Keratinocyte (primary cell): ENCODE results near the gene CKAP4.
A peak's percentile ranks its signal among the peaks of the same experiment; 100 is the strongest.

Source experiments
- EZH2 ChIP-seq: IDR thresholded peaks from one replicate; pipeline ENCODE4 v1.6.1; 2012; ENCODE audit warnings: inconsistent platforms, mild to moderate bottlenecking, low read length, moderate library complexity
- TF ChIP-seq, protein P1 (sequence below), 3 experiments: IDR thresholded peaks in 1 of 3; conservative IDR thresholded peaks in 1 of 3; optimal IDR thresholded peaks in 1 of 3; 2 replicates in 2 of 3; 3 replicates in 1 of 3; pipeline versions ENCODE3 to v1.5.1; 2011; ENCODE audit warnings: low read length in 3 of 3, mild to moderate bottlenecking in 3 of 3, moderate library complexity in 2 of 3, control low read depth in 1 of 3, inconsistent platforms in 1 of 3; ENCODE audit not compliant: insufficient read depth in 2 of 3; ENCODE audit errors: extremely low read depth in 1 of 3

DNA sequence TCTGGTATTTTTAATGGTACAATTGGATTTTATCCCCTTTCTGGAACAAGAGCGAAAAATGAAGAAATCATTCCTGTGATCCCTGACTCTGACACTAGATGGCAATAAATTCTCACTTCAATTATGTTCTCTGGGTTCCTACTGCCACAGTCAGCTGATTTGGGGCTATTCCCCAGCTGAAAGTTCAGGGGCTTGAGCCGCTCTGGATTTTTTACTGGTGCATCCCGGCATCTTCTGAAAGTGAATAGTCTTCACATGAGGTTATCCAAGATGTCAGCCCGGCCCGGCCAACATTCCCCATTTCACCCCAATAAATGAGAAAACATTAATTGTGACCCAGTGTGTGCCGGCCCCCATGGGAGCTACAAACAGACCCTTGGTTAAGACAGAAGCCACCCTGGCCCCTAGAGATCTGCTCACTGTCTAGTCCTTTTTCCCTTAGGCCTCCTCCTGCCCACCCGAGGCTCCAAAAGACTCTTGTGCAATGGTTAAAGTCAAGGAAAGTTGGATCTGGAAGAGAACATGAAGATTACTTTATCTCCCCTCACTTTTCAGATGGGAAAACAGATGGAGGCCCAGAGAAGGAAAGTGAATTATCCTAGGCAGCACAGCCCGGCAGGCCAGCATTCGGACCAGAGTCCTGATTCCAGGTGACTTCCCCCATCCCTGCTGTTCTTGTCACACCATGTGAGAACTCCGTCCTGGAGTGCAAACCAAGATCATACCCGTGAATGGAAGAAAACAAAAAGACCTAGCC lies 20.8 kb downstream of the CKAP4 start:
- TF ChIP-seq, protein P1, sequence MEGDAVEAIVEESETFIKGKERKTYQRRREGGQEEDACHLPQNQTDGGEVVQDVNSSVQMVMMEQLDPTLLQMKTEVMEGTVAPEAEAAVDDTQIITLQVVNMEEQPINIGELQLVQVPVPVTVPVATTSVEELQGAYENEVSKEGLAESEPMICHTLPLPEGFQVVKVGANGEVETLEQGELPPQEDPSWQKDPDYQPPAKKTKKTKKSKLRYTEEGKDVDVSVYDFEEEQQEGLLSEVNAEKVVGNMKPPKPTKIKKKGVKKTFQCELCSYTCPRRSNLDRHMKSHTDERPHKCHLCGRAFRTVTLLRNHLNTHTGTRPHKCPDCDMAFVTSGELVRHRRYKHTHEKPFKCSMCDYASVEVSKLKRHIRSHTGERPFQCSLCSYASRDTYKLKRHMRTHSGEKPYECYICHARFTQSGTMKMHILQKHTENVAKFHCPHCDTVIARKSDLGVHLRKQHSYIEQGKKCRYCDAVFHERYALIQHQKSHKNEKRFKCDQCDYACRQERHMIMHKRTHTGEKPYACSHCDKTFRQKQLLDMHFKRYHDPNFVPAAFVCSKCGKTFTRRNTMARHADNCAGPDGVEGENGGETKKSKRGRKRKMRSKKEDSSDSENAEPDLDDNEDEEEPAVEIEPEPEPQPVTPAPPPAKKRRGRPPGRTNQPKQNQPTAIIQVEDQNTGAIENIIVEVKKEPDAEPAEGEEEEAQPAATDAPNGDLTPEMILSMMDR (optimal IDR thresholded peaks at IDR 0.05 in 1 of 3, IDR thresholded peaks at IDR 0.05 in 1 of 3, conservative IDR thresholded peaks at IDR 0.05 in 1 of 3; ENCODE audit: extremely low read depth in 1 of 3, insufficient read depth in 2 of 3, low read length in 3 of 3): peak; percentile 53 to 73 (median 55)
- TF ChIP-seq EZH2: no peak
